Dermis blood vessel endothelial cell (primary cell): ENCODE measurements around the gene MYOM3. TPM values are rescaled to one million over a fixed set of nuclear protein-coding genes. Genes with fewer than 3 reads are reported as not detected.

Experiments
- DNase-seq: peaks from one replicate; pipeline ENCODE4 v3.0.0; 2010
- total RNA-seq: library from RNA; depleted of rRNA; stranded (reverse); fragments of >200 nt; gene quantifications from 2 replicates; pipeline ENCODE4 v1.2.3, GENCODE V29; 2014

The MYOM3 gene
- under 0.01 TPM in 1 of 2 replicates, not detected in the other for total RNA-seq

- DNase-seq, result peak; percentile 79
Observed at GRCh38 chr1:24111996-24112779, at the start of gene MYOM3. TSS of gene MYOM3 (minus strand) at chr1:24112135. CDS start at chr1:24108636, 3,499 bp downstream.

GRCh38 chr1:24161270-24161669, 49.3 kb upstream of the MYOM3 start:
- no peak for DNase-seq

- no peak for DNase-seq
Observed at GRCh38 chr1:24159366-24159765, 47.4 kb upstream of the MYOM3 start.

GRCh38 chr1:24157918-24158481, 46.1 kb upstream of the MYOM3 start:
- DNase-seq, result peak; percentile 23

- no peak for DNase-seq
Observed at GRCh38 chr1:24156542-24157260, 44.8 kb upstream of the MYOM3 start.

- peak; percentile 7 for DNase-seq
Observed at GRCh38 chr1:24155011-24155782, 43.3 kb upstream of the MYOM3 start.

- no peak for DNase-seq
Observed at GRCh38 chr1:24154215-24154614, 42.3 kb upstream of the MYOM3 start.

- no peak for DNase-seq
Observed at GRCh38 chr1:24152631-24153494, 40.9 kb upstream of the MYOM3 start.

GRCh38 chr1:24151175-24151533, 39.2 kb upstream of the MYOM3 start:
- no peak for DNase-seq

GRCh38 chr1:24150234-24151174, 38.6 kb upstream of the MYOM3 start:
- peak; percentile 87 for DNase-seq

GRCh38 chr1:24149866-24150233, 37.9 kb upstream of the MYOM3 start:
- DNase-seq, result peak; percentile 42

- DNase-seq, result no peak
Observed at GRCh38 chr1:24147816-24148215, 35.9 kb upstream of the MYOM3 start.

- no peak for DNase-seq
Observed at GRCh38 chr1:24147194-24147593, 35.3 kb upstream of the MYOM3 start.

- no peak for DNase-seq
Observed at GRCh38 chr1:24142546-24143534, 30.9 kb upstream of the MYOM3 start, which contains the start of gene IL22RA1. TSS of gene IL22RA1 (minus strand) at chr1:24143140. CDS start at chr1:24143082, 58 bp downstream.

GRCh38 chr1:24141311-24141997, 29.5 kb upstream of the MYOM3 start:
- DNase-seq, result no peak

GRCh38 chr1:24140741-24141181, 28.8 kb upstream of the MYOM3 start:
- no peak for DNase-seq

GRCh38 chr1:24139841-24140425, 28.0 kb upstream of the MYOM3 start:
- DNase-seq, result no peak

GRCh38 chr1:24139222-24139489, 27.2 kb upstream of the MYOM3 start:
- DNase-seq, result no peak
